DND-41 (cell line): ENCODE data around the gene NANP.

Source experiments
- ATAC-seq: fragments of 200-7000 bp; cut with Tn5 transposase; 3 replicates; pipeline ENCODE4 v1.9.1; 2021; ENCODE audit warnings: low read depth; ENCODE audit not compliant: insufficient read depth
- DNase-seq: peaks from one replicate; pipeline ENCODE4 v3.0.0-alpha.2; 2020
- H2AFZ ChIP-seq: 2 replicates; pipeline ENCODE4 v1.6.0; 2012; ENCODE audit warnings: low read depth, low read length
- H3K27ac ChIP-seq: 2 replicates; pipeline ENCODE4 v1.5.1; 2012; ENCODE audit warnings: low read length, inconsistent platforms
- H3K27me3 ChIP-seq: fragments of 200-600 bp; sonication (generic); 2 replicates; pipeline ENCODE4 v1.6.0; 2012; ENCODE audit warnings: low read length, mild to moderate bottlenecking, inconsistent platforms; ENCODE audit not compliant: insufficient read depth, poor library complexity
- H3K36me3 ChIP-seq: 2 replicates; pipeline ENCODE4 v1.5.1; 2012; ENCODE audit warnings: low read length, inconsistent platforms; ENCODE audit not compliant: insufficient read depth
- H3K4me1 ChIP-seq: 2 replicates; pipeline ENCODE4 v1.5.1; 2012; ENCODE audit warnings: mild to moderate bottlenecking, low read length; ENCODE audit not compliant: insufficient read depth
- H3K4me2 ChIP-seq: 2 replicates; pipeline ENCODE4 v1.6.0; 2012; ENCODE audit warnings: mild to moderate bottlenecking, moderate library complexity, low read length, inconsistent platforms; ENCODE audit not compliant: insufficient read depth
- H3K4me3 ChIP-seq, 2 experiments: fragments of 200-600 bp in 1 of 2; shearing (Covaris generic) in 1 of 2; 2 replicates each; pipeline ENCODE4 v1.5.1; 2012 to 2016; ENCODE audit warnings: inconsistent platforms in 2 of 2, low read length in 2 of 2, mild to moderate bottlenecking in 2 of 2, low read depth in 1 of 2, moderate library complexity in 1 of 2
- H3K79me2 ChIP-seq: 2 replicates; pipeline ENCODE4 v1.6.0; 2012; ENCODE audit warnings: low read length, inconsistent platforms; ENCODE audit not compliant: insufficient read depth
- H3K9ac ChIP-seq: 2 replicates; pipeline ENCODE4 v1.6.0; 2012; ENCODE audit warnings: low read depth, mild to moderate bottlenecking, inconsistent platforms, low read length, moderate library complexity
- H3K9me3 ChIP-seq: 2 replicates; pipeline ENCODE4 v1.5.1; 2012; ENCODE audit warnings: low read length, moderate library complexity, mild to moderate bottlenecking, inconsistent platforms; ENCODE audit not compliant: insufficient read depth, severe bottlenecking
- H4K20me1 ChIP-seq: 2 replicates; pipeline ENCODE4 v1.6.0; 2012; ENCODE audit warnings: low read length; ENCODE audit not compliant: insufficient read depth
- CTCF ChIP-seq: IDR thresholded peaks from 2 replicates; pipeline ENCODE4 v1.5.1; 2012; ENCODE audit warnings: borderline replicate concordance, low read length, moderate library complexity, mild to moderate bottlenecking; ENCODE audit not compliant: poor library complexity, severe bottlenecking; ENCODE audit errors: extremely low read depth
- EZH2 ChIP-seq: IDR thresholded peaks from 3 replicates; pipeline ENCODE4 v1.6.1; 2012; ENCODE audit warnings: borderline replicate concordance, low read depth, mild to moderate bottlenecking, moderate library complexity, low read length, inconsistent platforms; ENCODE audit not compliant: severe bottlenecking

Gene NANP

GRCh38 chr20:25563362-25563761 is 60.5 kb downstream of the NANP start:
- Histone ChIP-seq H3K9ac (no peak overlapping the region), H3K79me2 (peaks cover 77% of the 10 kb centered on the region), H4K20me1 (no peaks in the 10 kb centered on the region), H3K9me3 (peaks cover 6% of the 10 kb centered on the region), H3K4me1 (no peaks in the 10 kb centered on the region), H3K27me3 (no peaks in the 10 kb centered on the region), H3K27ac (no peak overlapping the region), H2AFZ (no peak overlapping the region), H3K4me3 (no peak overlapping the region), H3K4me2 (no peak overlapping the region), H3K36me3 (peaks cover 22% of the 10 kb centered on the region; the same call in 1 of the 2 replicates)
- no peak for ATAC-seq
- DNase-seq = no peak
- no peak for TF ChIP-seq EZH2
- TF ChIP-seq CTCF = no peak
